ENCODE data around the gene LMX1B.

DNA sequence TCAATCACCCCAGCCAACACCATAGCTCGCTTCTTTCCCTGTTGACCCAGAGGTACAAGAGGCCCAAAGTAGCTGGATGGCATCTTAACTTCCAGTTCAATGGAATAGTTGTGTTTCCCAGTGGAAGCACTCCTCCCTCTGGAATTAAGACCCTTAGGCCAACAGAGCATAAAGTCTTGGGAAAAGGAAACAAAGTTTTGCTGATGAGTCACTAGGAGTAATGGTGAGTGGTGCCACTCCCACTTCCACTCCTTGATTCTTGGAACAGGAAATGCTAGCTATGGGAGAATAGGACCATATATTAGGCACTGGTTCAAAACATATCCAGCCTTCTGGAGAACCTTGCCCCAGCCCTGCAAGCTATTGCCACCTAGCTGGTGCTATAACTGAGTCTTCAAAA is 44.7 kb upstream of the LMX1B start:
- TF ChIP-seq EGR1 (IDR thresholded peaks at IDR 0.05), result no peak
- TF ChIP-seq, protein P1, sequence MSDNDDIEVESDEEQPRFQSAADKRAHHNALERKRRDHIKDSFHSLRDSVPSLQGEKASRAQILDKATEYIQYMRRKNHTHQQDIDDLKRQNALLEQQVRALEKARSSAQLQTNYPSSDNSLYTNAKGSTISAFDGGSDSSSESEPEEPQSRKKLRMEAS (IDR thresholded peaks at IDR 0.05), result no peak
- TF ChIP-seq TCF12 (IDR thresholded peaks at IDR 0.05; ENCODE audit: low read depth), result no peak
- no peak for TF ChIP-seq TAF1 (IDR thresholded peaks at IDR 0.05; ENCODE audit: low read depth)
- TF ChIP-seq YY1 (IDR thresholded peaks at IDR 0.05; ENCODE audit: low read depth), result no peak
- TF ChIP-seq ZBTB7A (IDR thresholded peaks at IDR 0.05; ENCODE audit: low read depth), result no peak
